ENCODE data around the gene DCAF6. TPM values are rescaled to one million over a fixed set of nuclear protein-coding genes. Genes with fewer than 3 reads are reported as not detected.
A peak's percentile ranks its signal among the peaks of the same experiment; 100 is the strongest.
"Not testable (repeated sequence)": the region's sequence is repeated elsewhere in the genome, so short reads cannot be mapped to it uniquely, and the experiment has no call there.

The DCAF6 gene
- total RNA-seq, 1 donor from 2014 or later = 73.4 TPM

GRCh38 chr1:167922611-167923074, 13.8 kb upstream of the DCAF6 start:
- DNase-seq (ENCODE audit: low spot score in 2 of 2) = no peak

GRCh38 chr1:167923324-167924056, 13.0 kb upstream of the DCAF6 start:
- no peak for DNase-seq (ENCODE audit: low spot score in 2 of 2)
- FAIRE-seq = no peak

More at GRCh38 chr1:167922611-167923074, 13.8 kb upstream of the DCAF6 start:
- no peak for FAIRE-seq

GRCh38 chr1:167924102-167924501, 12.4 kb upstream of the DCAF6 start:
- FAIRE-seq = no peak

GRCh38 chr1:167924543-167925231, 11.8 kb upstream of the DCAF6 start:
- no peak for FAIRE-seq
- DNase-seq (ENCODE audit: low spot score in 2 of 2) = no peak

More at GRCh38 chr1:167924102-167924501, 12.4 kb upstream of the DCAF6 start:
- no peak for DNase-seq (ENCODE audit: low spot score in 2 of 2)

DNA sequence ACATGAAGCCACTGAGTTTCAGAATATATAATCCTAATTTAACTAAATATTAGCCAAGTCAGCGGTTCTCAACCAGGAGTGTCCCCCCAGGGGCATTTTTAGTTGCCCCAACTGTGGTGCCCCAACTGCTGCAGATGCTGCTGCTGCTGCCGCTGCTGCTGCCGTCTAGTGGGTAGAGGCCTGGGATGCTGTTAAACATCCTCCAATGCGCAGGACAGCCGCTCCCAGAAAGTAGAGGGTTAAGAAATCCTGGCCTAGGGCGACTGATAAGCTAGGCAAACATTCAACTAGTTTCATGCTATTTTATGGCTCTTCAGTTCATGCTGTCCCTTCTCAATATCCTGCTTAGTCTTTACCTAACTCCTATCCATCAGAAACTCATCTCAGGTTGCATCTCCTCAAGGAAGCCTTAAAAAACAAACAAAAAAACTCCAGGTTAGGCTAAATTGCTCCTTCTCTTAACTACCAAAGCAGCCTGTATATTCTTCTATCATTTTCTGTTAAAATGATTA, 9.9 kb upstream of the DCAF6 start:
- DNase-seq (ENCODE audit: low spot score in 2 of 2) (no peak), FAIRE-seq (no peak)

DNA sequence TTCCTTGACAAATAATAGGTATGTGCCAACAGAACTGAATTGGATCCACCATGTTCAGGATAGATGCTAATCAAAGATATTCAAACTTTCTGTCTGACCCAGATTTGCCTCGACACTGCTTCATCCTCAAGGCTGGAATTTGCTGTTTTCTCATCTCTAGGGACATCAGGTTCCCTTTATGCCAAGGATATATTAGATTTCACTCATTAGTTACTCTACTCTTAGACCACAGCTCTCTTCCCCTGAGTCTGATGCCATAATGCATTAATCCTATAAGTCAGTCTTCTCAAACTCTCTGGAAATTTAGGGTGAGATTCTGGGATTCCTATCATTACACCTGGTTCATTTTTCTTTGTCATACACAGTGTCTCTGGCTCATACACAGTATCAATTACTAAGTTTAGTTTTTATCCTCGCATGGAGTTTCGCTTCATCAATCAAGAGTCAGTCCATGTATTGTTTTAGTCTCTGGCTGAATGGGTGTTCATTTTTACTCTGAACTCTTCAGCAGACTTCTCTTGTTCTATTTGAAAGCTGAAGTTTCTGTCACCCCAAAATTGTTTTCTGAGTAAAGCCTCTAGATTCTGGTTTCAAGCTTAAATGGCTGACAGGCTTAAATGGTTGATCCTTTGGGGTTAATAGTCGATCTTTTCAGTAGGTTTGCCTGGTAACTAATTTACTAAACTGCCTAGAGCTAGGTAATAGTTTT, 9.3 kb upstream of the DCAF6 start:
- DNase-seq (ENCODE audit: low spot score in 2 of 2) (no peak), FAIRE-seq (no peak)

DNA sequence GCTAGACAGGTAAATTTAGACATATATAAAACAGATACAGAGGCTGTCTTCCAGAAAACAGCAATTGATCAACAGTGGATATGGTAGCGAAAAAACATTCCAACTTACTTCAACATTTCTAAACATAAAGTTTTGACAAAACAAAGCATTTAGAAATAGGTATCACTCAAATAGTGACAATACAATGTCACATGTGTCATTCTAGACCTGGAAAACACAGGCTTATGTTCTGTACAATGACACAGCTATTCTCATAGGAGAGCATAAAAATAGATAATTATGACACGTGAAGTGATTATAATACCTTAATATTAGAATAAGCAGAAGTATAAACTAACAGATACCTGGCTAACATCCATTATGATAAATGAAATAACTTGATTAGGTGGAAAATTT, 8.0 kb upstream of the DCAF6 start:
- DNase-seq (ENCODE audit: low spot score in 2 of 2) (no peak), FAIRE-seq (no peak)

GRCh38 chr1:167928919-167929318, 7.6 kb upstream of the DCAF6 start:
- DNase-seq (ENCODE audit: low spot score in 2 of 2); FAIRE-seq: not testable (repeated sequence)

- no peak for FAIRE-seq
- no peak for DNase-seq (ENCODE audit: low spot score in 2 of 2)
Measured at GRCh38 chr1:167929725-167930124, 6.8 kb upstream of the DCAF6 start.

DNA sequence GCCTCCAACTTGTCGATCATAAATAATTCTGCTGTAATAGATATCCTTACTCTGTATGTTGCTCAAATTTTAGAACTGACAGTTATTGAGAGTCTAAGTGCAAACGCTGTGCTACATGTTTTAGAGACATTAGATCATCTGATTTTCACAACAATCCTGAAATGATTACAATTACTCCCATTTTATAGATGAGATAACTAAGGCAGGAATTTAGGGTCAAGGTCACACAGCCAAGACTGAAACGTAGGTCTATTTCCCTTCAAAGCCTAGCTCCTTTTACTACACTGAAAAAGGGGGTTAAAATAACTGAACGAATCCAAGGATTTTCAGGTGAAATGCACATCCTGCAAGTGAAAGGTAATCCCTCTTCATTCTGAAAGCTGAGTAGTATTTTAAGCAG, 2.7 kb upstream of the DCAF6 start:
- no peak for FAIRE-seq
- no peak for DNase-seq (ENCODE audit: low spot score in 2 of 2)

GRCh38 chr1:167934426-167935215, 1.9 kb upstream of the DCAF6 start:
- DNase-seq (ENCODE audit: low spot score in 2 of 2) = no peak
- FAIRE-seq = no peak

DNA sequence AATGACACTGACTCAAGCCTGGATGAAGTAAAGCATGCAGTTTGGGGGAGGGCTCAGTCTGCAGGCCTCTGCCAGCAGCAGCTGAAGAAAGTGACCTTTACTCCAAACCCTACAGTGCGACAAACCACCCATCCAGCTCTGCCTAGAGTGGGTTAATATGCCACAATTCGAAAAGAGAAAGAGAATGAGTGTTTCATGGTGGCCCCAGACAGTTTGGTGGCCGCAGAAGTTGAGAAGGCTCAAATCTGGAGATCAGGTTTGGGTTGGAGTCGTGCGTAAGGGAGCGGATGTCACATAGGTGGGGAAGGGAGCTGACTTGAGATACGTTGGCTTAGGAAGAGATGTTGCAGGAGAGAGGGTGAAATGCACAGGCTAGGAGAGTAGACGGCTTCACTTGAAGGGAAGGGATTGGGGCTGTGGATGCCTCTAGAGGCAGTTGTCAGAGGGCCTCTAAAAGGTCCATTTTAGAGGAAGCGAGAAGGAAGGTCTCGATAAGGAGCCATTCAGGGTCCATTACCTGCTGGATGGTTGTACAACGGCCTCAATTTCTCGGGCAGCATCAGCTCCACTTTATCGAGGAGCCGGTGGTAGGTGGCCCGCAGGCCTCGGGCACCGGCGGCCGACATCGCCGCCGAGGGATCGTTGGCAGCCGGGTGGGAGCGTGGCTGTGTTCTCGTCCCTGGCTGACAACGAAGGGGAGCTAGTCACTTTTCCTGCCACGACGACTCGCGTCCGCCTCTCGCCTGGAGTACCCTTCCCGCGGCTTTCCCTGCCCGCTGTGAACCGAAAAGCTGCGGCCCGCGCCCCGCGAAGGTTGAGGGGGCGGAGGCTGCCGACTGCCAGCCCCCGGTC, 1.0 kb upstream of the DCAF6 start:
- DNase-seq (ENCODE audit: low spot score in 2 of 2) = no peak
- FAIRE-seq = no peak

DNA sequence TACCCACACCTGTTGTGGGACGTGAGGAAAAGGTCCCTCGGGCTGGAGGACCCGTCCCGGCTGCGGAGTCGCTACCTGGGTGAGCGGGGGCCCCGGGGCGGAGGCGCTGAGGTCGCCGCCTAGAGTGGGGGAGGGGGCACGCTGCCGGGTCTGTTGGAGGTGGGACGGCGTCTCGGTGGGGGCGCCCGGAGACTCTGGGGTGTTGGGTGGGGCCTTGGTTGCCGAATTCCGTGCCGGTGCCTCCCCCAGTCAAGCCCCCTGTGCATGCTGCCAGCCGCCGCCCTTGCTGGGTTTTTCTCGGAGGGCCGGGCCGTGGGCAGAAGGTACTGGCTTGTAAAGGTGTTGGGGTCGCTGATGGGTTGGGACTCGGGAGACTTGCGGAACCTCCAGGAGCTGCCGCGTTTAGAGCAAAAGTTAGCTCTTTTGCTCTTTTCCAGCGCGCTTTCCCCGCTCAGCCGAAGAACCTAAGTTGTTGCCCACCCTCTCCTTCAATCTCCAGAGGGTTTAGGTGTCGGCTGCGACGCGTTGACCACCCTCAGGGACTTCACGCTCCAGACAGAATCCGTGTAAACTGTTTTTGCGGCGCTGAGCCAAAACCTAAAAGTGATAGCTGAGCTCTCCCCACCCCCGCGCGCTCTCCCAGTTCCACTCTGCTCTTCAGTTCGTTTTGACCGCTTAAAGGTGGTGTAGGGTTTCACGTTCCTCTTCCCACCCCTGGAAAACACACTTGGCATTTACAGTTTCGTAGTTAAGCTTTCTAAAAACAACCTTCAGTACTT, 636 bp downstream of the DCAF6 start, which contains the start of gene MPC2:
Gene MPC2 (minus strand): TSS at position 143 of the 779 bp plus-strand sequence. CDS start 1,231 bp downstream, outside the sequence.
- DNase-seq (ENCODE audit: low spot score in 2 of 2) (peak; percentile 34 to 43), FAIRE-seq (no peak)

DNA sequence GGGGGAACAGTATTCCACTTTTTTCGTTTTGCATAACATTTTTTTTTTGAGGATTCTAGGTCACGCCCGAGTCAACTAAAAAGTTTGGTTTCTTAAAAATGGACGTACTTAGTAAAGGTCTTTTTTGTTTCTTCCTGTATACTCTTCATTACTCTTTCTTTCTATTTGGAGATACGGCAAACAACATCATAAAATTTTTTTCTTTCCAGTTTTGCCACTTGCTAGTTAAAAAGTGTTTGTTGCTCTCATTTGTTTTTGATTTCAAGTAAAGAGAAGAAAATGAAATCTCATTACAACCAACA, 1.2 kb downstream of the DCAF6 start:
- DNase-seq (ENCODE audit: low spot score in 2 of 2) (no peak), FAIRE-seq (no peak)

DNA sequence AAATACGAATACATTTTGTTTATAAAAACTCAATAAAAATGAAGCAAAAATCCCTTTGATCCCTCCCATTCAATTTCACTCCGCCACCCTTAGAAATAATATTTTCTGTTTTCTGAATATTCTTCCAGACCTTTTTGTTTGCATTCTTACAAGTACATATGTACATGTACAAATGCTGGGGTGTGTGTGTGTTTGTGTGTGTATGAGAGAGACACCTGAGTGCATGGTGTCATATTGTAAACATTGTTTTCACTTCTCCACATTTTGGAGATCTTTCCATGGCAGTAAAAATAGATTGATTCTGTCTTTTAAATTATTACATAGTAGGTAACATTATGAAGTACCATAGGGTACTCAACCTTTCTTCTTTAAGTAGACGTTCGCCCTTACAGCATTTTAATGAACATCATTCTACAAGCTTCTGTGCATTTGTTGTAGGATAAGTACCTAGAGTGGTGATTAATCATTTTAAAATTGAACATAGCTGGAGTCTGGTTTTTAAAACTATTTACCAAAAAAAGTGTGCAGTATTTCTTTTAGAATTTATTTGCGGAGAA, 1.7 kb downstream of the DCAF6 start:
- FAIRE-seq (no peak), DNase-seq (ENCODE audit: low spot score in 2 of 2) (no peak)

DNA sequence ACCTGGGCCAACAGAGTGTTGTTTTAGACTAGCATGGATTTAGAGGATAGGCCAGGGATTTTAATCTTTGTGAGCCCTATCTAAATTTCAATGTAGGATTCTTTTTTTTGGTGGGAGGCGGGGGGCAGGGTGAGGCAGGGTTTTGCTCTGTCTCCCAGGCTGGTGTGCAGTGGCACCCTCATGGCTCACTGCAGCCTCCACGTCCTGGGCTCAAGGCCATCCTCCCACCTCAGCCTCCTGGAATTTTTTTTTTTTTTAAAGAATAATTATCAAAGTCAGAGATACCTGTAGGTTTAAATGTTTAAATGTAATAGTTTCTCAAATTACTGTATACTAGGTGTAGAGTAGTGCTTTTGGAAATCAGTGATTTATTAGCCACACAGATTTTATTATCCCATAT, 3.8 kb downstream of the DCAF6 start:
- DNase-seq (ENCODE audit: low spot score in 2 of 2) = no peak
- no peak for FAIRE-seq

DNA sequence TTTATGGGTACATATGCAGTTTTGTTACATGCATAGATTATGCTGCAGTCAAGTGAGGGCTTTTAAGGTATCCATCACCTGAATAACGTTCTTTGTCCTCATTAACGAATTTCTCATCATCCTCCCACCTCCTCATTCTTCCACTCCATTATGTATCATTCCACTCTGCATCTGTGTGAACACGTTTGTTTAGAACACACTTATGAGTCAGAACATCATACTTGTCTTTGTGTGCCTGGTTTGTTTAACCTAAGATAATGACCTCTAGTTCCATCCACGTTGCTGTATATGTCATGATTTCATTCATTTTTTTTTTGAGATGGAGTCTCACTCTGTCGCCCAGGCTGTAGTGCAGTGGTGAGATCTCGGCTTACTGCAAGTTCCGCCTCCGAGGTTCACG, 7.1 kb downstream of the DCAF6 start:
- no peak for FAIRE-seq

GRCh38 chr1:167947733-167948132, 11.2 kb downstream of the DCAF6 start:
- FAIRE-seq = no peak
- no peak for DNase-seq (ENCODE audit: low spot score in 2 of 2)

More for the DNA sequence above, 7.1 kb downstream of the DCAF6 start:
- DNase-seq (ENCODE audit: low spot score in 2 of 2) = no peak
